Activated naive CD4-positive, alpha-beta T cell treated with anti-CD3 and anti-CD28 coated beads, Interleukin-2, amount 50 U/mL, for 24 hours (primary cell): ENCODE data around the gene CEP112.
A peak's percentile ranks its signal among the peaks of the same experiment; 100 is the strongest.

Source experiments
- H3K27ac Mint-ChIP-seq: one replicate; pipeline ENCODE4 v1.8.0; 2021; ENCODE audit warnings: mild to moderate bottlenecking, mixed read lengths
- H3K27me3 Mint-ChIP-seq: one replicate; pipeline ENCODE4 v1.8.0; 2021; ENCODE audit warnings: mixed read lengths
- H3K36me3 Mint-ChIP-seq: one replicate; pipeline ENCODE4 v1.8.0; 2021; ENCODE audit warnings: mixed read lengths
- H3K4me1 Mint-ChIP-seq: one replicate; pipeline ENCODE4 v1.8.0; 2021; ENCODE audit warnings: mixed read lengths
- H3K4me3 Mint-ChIP-seq: one replicate; pipeline ENCODE4 v1.8.0; 2021; ENCODE audit warnings: mild to moderate bottlenecking, mixed read lengths
- H3K9me3 Mint-ChIP-seq: one replicate; pipeline ENCODE4 v1.8.0; 2021; ENCODE audit warnings: mixed read lengths

The CEP112 gene

GRCh38 chr17:65930140-65930730 is 261.7 kb downstream of the CEP112 start:
- Mint-ChIP-seq H3K9me3 (peaks cover 16% of the 10 kb centered on the region), H3K27ac (no peak overlapping the region), H3K4me1 (no peaks in the 10 kb centered on the region), H3K27me3 (peaks cover 2% of the 10 kb centered on the region), H3K36me3 (peaks cover 9% of the 10 kb centered on the region), H3K4me3 (no peak overlapping the region)

- H3K4me1 Mint-ChIP-seq: no peaks in the 10 kb centered on the region
- H3K27ac Mint-ChIP-seq: no peak overlapping the region
- H3K9me3 Mint-ChIP-seq: no peaks in the 10 kb centered on the region
- H3K4me3 Mint-ChIP-seq: no peak overlapping the region
- peaks cover 1% of the 10 kb centered on the region for H3K27me3 Mint-ChIP-seq
- H3K36me3 Mint-ChIP-seq: peaks cover 2% of the 10 kb centered on the region
Observed at GRCh38 chr17:65926599-65926998, 265.3 kb downstream of the CEP112 start.

- Mint-ChIP-seq H3K36me3 (peaks cover 2% of the 10 kb centered on the region), H3K4me3 (no peak overlapping the region), H3K4me1 (peaks cover 8% of the 10 kb centered on the region), H3K27ac (no peak overlapping the region), H3K27me3 (peaks cover 1% of the 10 kb centered on the region), H3K9me3 (no peaks in the 10 kb centered on the region)
Observed at GRCh38 chr17:65925606-65926307, 266.2 kb downstream of the CEP112 start.

GRCh38 chr17:65920996-65921395 is 270.9 kb downstream of the CEP112 start:
- Mint-ChIP-seq H3K27me3 (peaks cover 1% of the 10 kb centered on the region), H3K4me3 (no peak overlapping the region), H3K27ac (no peak overlapping the region), H3K36me3 (no peaks in the 10 kb centered on the region), H3K4me1 (peaks cover 8% of the 10 kb centered on the region), H3K9me3 (no peaks in the 10 kb centered on the region)

- Mint-ChIP-seq H3K4me3 (no peak overlapping the region), H3K27ac (no peak overlapping the region), H3K9me3 (no peaks in the 10 kb centered on the region), H3K36me3 (peaks cover 1% of the 10 kb centered on the region), H3K27me3 (no peaks in the 10 kb centered on the region), H3K4me1 (peaks cover 18% of the 10 kb centered on the region)
Observed at GRCh38 chr17:65918916-65919315, 273.0 kb downstream of the CEP112 start.

GRCh38 chr17:65918500-65918899 is 273.4 kb downstream of the CEP112 start:
- Mint-ChIP-seq H3K27ac (no peak overlapping the region), H3K27me3 (no peaks in the 10 kb centered on the region)

GRCh38 chr17:65917560-65917959 is 274.4 kb downstream of the CEP112 start:
- Mint-ChIP-seq H3K9me3 (no peaks in the 10 kb centered on the region), H3K27me3 (no peaks in the 10 kb centered on the region), H3K36me3 (peaks cover 1% of the 10 kb centered on the region), H3K4me3 (no peak overlapping the region), H3K4me1 (peaks cover 18% of the 10 kb centered on the region), H3K27ac (no peak overlapping the region)

More at GRCh38 chr17:65918500-65918899, 273.4 kb downstream of the CEP112 start:
- Mint-ChIP-seq H3K4me1 (peaks cover 18% of the 10 kb centered on the region), H3K9me3 (no peaks in the 10 kb centered on the region), H3K4me3 (no peak overlapping the region), H3K36me3 (peaks cover 1% of the 10 kb centered on the region)

GRCh38 chr17:65916425-65916824 is 275.5 kb downstream of the CEP112 start:
- Mint-ChIP-seq H3K4me3 (no peak overlapping the region), H3K9me3 (no peaks in the 10 kb centered on the region)

GRCh38 chr17:65914784-65915342 is 277.1 kb downstream of the CEP112 start:
- Mint-ChIP-seq H3K36me3 (peaks cover 6% of the 10 kb centered on the region), H3K4me3 (peak overlapping the region; percentile 35), H3K4me1 (peaks cover 11% of the 10 kb centered on the region), H3K9me3 (peaks cover 10% of the 10 kb centered on the region), H3K27me3 (no peaks in the 10 kb centered on the region), H3K27ac (peak overlapping the region; percentile 48)

More at GRCh38 chr17:65916425-65916824, 275.5 kb downstream of the CEP112 start:
- Mint-ChIP-seq H3K4me1 (peaks cover 17% of the 10 kb centered on the region), H3K36me3 (peaks cover 1% of the 10 kb centered on the region), H3K27ac (no peak overlapping the region), H3K27me3 (no peaks in the 10 kb centered on the region)

GRCh38 chr17:65913326-65913850 is 278.5 kb downstream of the CEP112 start:
- H3K9me3 Mint-ChIP-seq: peaks cover 16% of the 10 kb centered on the region
- H3K4me1 Mint-ChIP-seq: peaks cover 11% of the 10 kb centered on the region
- H3K4me3 Mint-ChIP-seq: no peak overlapping the region
- no peak overlapping the region for H3K27ac Mint-ChIP-seq
- peaks cover 6% of the 10 kb centered on the region for H3K36me3 Mint-ChIP-seq
- H3K27me3 Mint-ChIP-seq: no peaks in the 10 kb centered on the region

- Mint-ChIP-seq H3K27ac (no peak overlapping the region), H3K4me1 (peaks cover 11% of the 10 kb centered on the region)
Observed at GRCh38 chr17:65910836-65911235, 281.1 kb downstream of the CEP112 start.

GRCh38 chr17:65902831-65903522 is 289.0 kb downstream of the CEP112 start:
- H3K4me1 Mint-ChIP-seq: no peaks in the 10 kb centered on the region

More at GRCh38 chr17:65910836-65911235, 281.1 kb downstream of the CEP112 start:
- no peaks in the 10 kb centered on the region for H3K27me3 Mint-ChIP-seq
- peaks cover 16% of the 10 kb centered on the region for H3K9me3 Mint-ChIP-seq
- no peak overlapping the region for H3K4me3 Mint-ChIP-seq
- H3K36me3 Mint-ChIP-seq: peaks cover 5% of the 10 kb centered on the region

GRCh38 chr17:65902155-65902554 is 289.8 kb downstream of the CEP112 start:
- Mint-ChIP-seq H3K4me1 (no peaks in the 10 kb centered on the region), H3K27ac (no peak overlapping the region), H3K36me3 (no peaks in the 10 kb centered on the region), H3K27me3 (no peaks in the 10 kb centered on the region), H3K4me3 (no peak overlapping the region), H3K9me3 (no peaks in the 10 kb centered on the region)

More at GRCh38 chr17:65902831-65903522, 289.0 kb downstream of the CEP112 start:
- H3K4me3 Mint-ChIP-seq: no peak overlapping the region
- no peaks in the 10 kb centered on the region for H3K36me3 Mint-ChIP-seq
- H3K27me3 Mint-ChIP-seq: no peaks in the 10 kb centered on the region
- no peaks in the 10 kb centered on the region for H3K9me3 Mint-ChIP-seq
- H3K27ac Mint-ChIP-seq: no peak overlapping the region

- H3K27me3 Mint-ChIP-seq: no peaks in the 10 kb centered on the region
- H3K36me3 Mint-ChIP-seq: no peaks in the 10 kb centered on the region
- no peak overlapping the region for H3K27ac Mint-ChIP-seq
- no peaks in the 10 kb centered on the region for H3K9me3 Mint-ChIP-seq
- no peak overlapping the region for H3K4me3 Mint-ChIP-seq
- H3K4me1 Mint-ChIP-seq: no peaks in the 10 kb centered on the region
Observed at GRCh38 chr17:65901394-65901793, 290.5 kb downstream of the CEP112 start.

- H3K36me3 Mint-ChIP-seq: no peaks in the 10 kb centered on the region
- H3K4me3 Mint-ChIP-seq: no peak overlapping the region
- no peak overlapping the region for H3K27ac Mint-ChIP-seq
- H3K9me3 Mint-ChIP-seq: no peaks in the 10 kb centered on the region
- H3K27me3 Mint-ChIP-seq: no peaks in the 10 kb centered on the region
- H3K4me1 Mint-ChIP-seq: no peaks in the 10 kb centered on the region
Observed at GRCh38 chr17:65900216-65900615, 291.7 kb downstream of the CEP112 start.
